Measurements from ENCODE around the gene TOM1. TPM values are rescaled to one million over a fixed set of nuclear protein-coding genes. Genes with fewer than 3 reads are reported as not detected.
"Not testable (repeated sequence)": the region's sequence is repeated elsewhere in the genome, so short reads cannot be mapped to it uniquely, and the experiment has no call there.

Gene TOM1
- total RNA-seq, 1 donor from 2014 or later = 68.6 TPM

GRCh38 chr22:35350539-35351503 is 51.1 kb downstream of the TOM1 start:
- intact Hi-C loops (cut with DNase I) = loop anchor here (10.0 kb wide), 1 partner anchor 274 kb away; no protein-coding TSS in a partner anchor
- ATAC-seq (ENCODE audit: poor library complexity) (peak; percentile 92), DNase-seq (peak; percentile 93)

DNA sequence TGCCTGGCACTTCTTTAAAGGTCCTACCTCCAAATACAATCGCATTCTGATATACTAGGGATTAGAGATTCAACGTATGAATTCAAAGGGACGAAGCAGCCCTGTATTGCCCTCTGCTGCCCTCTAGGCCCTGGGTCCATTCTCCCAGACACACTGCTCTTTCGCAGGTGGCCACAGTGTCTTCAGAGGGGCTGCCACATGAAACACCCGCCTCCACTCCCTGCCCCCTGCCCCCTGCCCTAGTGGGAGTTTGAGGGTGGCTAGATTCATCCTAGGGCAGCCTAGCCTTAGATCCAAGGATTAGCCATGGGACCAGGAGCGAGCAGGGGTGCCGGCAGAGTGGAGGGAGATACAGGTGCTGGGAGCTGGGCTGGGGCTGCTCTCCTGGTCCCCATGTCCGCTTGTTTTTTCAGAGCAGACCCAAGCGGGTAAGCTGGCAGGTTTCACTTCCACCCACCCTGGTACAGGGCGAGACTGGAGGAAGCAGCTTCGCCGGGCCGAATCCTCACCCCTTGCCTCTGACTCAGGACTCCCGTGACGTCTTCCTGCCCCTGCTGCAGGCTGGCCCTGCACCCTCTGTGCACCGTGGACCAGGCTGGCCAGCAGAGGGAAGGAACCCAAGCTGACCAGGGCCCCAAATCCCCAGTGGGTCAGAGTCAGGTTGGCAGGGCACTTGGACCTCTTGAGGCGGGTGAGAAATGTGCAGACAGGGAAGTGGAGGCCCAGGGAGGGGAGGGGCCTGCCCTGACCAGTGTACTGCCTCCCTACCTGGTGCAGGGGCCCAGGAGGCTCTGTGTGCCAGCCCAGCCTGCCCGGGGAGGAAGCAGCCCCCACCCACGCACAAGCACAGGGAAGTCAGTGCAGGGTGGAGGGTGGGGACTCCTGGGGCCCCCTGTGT is 52.8 kb downstream of the TOM1 start:
- DNase-seq (peak; percentile 84), ATAC-seq (ENCODE audit: poor library complexity) (peak; percentile 32)
- intact Hi-C loops (cut with DNase I) = loop anchor here (10.0 kb wide), 1 partner anchor 272 kb away; no protein-coding TSS in a partner anchor

DNA sequence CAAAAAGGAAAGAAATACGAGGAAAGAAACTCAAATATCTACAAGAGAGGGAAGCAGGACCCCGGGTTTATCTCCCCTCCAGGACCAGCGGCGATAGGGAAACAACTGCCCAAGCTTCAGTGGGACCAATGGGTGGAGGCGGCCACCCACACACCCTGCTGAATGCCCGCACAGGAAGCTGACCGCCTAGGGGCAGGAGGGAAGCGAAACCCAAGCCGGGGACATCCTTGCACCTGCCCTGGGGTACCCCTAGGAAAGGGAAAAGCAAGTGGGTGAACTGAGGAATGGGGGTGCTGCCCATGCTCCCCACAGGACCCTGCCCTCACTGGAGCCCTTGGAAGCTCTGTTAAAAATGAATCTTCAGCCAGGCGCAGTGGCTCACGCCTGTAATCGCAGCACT is 53.6 kb downstream of the TOM1 start:
- ATAC-seq (ENCODE audit: poor library complexity) (no peak), DNase-seq (peak; percentile 61)
- intact Hi-C loops (cut with DNase I) = loop anchor here (10.0 kb wide), 1 partner anchor 271 kb away; no protein-coding TSS in a partner anchor

GRCh38 chr22:35354068-35354467 is 54.4 kb downstream of the TOM1 start:
- intact Hi-C loops (cut with DNase I) = loop anchor here (10.0 kb wide), 1 partner anchor 271 kb away; no protein-coding TSS in a partner anchor
- DNase-seq = no peak
- ATAC-seq (ENCODE audit: poor library complexity) = no peak

- ATAC-seq (ENCODE audit: poor library complexity) (no peak), DNase-seq (no peak)
- intact Hi-C loops (cut with DNase I) = loop anchor here (10.0 kb wide), 1 partner anchor 267 kb away; no protein-coding TSS in a partner anchor
These were observed 58.4 kb downstream of the TOM1 start for GRCh38 chr22:35357883-35358621.

DNA sequence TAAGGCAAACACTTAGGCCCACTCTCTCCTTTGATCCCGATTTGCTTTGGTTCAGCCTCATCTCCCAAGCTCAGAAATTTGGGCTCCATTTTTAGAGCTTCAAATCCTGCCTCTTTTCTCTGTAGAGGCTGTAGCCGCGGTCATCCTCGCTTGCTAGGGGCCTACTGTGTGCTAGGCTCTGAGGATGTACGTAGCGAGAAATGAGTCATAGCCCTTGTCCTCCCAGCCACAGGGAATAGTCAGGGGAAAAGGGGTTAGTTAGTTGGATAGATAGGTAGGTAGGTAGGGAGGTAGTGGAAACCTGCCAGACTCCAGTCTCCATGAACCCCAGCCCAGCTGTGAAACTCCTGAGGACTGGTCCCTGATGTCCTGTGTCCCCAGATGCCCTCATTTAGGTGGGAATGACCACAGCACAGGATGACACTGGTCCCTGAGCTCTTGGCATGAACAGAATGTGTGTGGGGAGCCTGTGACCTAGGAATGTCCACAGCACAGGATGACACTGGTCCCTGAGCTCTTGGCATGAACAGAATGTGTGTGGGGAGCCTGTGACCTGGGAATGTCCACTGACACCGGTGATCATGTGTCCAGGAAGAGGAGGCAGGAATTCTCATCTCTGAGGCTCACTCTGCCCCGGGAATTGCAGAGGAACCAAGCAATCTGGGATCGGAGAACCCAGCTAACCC is 59.8 kb downstream of the TOM1 start:
- intact Hi-C loops (cut with DNase I) = loop anchor here (10.0 kb wide), 1 partner anchor 265 kb away; no protein-coding TSS in a partner anchor
- DNase-seq (no peak), ATAC-seq (ENCODE audit: poor library complexity) (no peak)

- intact Hi-C loops (cut with DNase I) = no loop called here
- no peak for DNase-seq
- no peak for ATAC-seq (ENCODE audit: poor library complexity)
These were observed 61.4 kb downstream of the TOM1 start for GRCh38 chr22:35361001-35361558.

GRCh38 chr22:35363566-35364086 is 63.9 kb downstream of the TOM1 start:
- intact Hi-C loops (cut with DNase I) = no loop called here
- DNase-seq (no peak), ATAC-seq (ENCODE audit: poor library complexity) (no peak)

- peak; percentile 13 for ATAC-seq (ENCODE audit: poor library complexity)
- DNase-seq; intact Hi-C loops (cut with DNase I): not testable (repeated sequence)
These were observed 64.5 kb downstream of the TOM1 start for GRCh38 chr22:35364230-35364629.

DNA sequence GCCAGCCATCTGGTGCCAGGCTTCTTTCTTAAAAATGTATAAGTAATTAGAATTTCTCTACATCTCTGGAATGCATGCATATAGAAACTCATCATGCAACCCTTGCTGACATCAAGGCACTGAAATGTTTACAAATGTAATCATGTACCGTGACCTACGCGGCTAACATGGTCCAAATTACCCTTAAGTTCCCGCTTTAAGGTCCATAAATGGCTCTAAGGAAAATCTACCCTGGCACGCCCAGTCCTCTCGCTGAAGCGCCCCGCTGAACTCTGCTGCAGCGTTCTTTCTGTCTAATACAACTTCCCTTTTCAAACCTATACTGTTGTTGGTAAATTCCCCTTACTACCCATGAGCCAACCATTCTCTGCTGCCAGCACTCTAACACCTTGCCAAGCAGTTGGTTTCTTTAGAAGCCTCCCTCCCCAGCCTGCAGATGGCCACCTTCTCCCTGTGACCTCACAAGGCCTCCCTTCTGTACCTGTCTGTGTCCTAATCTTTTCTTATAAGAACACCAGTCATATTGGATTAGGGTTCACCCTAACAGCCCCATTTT is 67.7 kb downstream of the TOM1 start:
- intact Hi-C loops (cut with DNase I) = no loop called here
- peak; percentile 21 for ATAC-seq (ENCODE audit: poor library complexity)

GRCh38 chr22:35368386-35368785 is 68.7 kb downstream of the TOM1 start:
- intact Hi-C loops (cut with DNase I) = no loop called here
- no peak for DNase-seq
- no peak for ATAC-seq (ENCODE audit: poor library complexity)

More for the DNA sequence above, 67.7 kb downstream of the TOM1 start:
- DNase-seq = no peak

GRCh38 chr22:35369996-35370395 is 70.3 kb downstream of the TOM1 start:
- intact Hi-C loops (cut with DNase I) = no loop called here
- ATAC-seq (ENCODE audit: poor library complexity) (no peak), DNase-seq (no peak)

- intact Hi-C loops (cut with DNase I) = no loop called here
- ATAC-seq (ENCODE audit: poor library complexity) (no peak), DNase-seq (no peak)
These were observed 74.1 kb downstream of the TOM1 start for GRCh38 chr22:35373781-35374180.

GRCh38 chr22:35375031-35375430 is 75.3 kb downstream of the TOM1 start:
- ATAC-seq (ENCODE audit: poor library complexity) (no peak), DNase-seq (no peak)
- intact Hi-C loops (cut with DNase I) = no loop called here

GRCh38 chr22:35375526-35375925 is 75.8 kb downstream of the TOM1 start:
- DNase-seq (no peak), ATAC-seq (ENCODE audit: poor library complexity) (no peak)
- intact Hi-C loops (cut with DNase I) = no loop called here

GRCh38 chr22:35376728-35377472 is 77.2 kb downstream of the TOM1 start:
- ATAC-seq (ENCODE audit: poor library complexity) (peak; percentile 46), DNase-seq (peak; percentile 93)
- intact Hi-C loops (cut with DNase I) = no loop called here
